Upper lobe of left lung (tissue), 4 donors: ENCODE results near the gene ADH1B.

ENCODE experiments used
- CTCF ChIP-seq, 6 experiments: fragments of 450-650 bp in 4 of 6; fragments of 200-600 bp in 2 of 6; sonication (generic) in 2 of 6; IDR thresholded peaks; one replicate each; pipeline ENCODE4 v1.5.1; 2016 to 2019; ENCODE audit warnings: antibody characterized with exemption in 6 of 6
- POLR2A ChIP-seq, 4 donors: fragments of 450-650 bp; IDR thresholded peaks; one replicate each; pipeline ENCODE4 v1.5.1; 2016 to 2017; ENCODE audit warnings: antibody characterized with exemption in 4 of 4, mild to moderate bottlenecking in 2 of 4
- POLR2AphosphoS5 ChIP-seq, 2 donors: sonication (generic); formaldehyde crosslinking; IDR thresholded peaks; one replicate each; pipeline ENCODE4 v1.5.1; 2017; ENCODE audit warnings: antibody characterized with exemption in 2 of 2

GRCh38 chr4:99361899-99362275, 40.7 kb upstream of the ADH1B start:
- TF ChIP-seq CTCF (IDR thresholded peaks at IDR 0.05) (no peak), POLR2A (IDR thresholded peaks at IDR 0.05) (no peak), POLR2AphosphoS5 (IDR thresholded peaks at IDR 0.05) (no peak)
